HG02610 (cell line): ENCODE measurements around the gene RBMS3.
"Not testable (repeated sequence)": the region's sequence is repeated elsewhere in the genome, so short reads cannot be mapped to it uniquely, and the experiment has no call there.

ENCODE experiments used
- ATAC-seq: cut with Tn5 transposase; IDR thresholded peaks from one replicate; pipeline ENCODE4 v1.9.1; 2021; ENCODE audit warnings: mild to moderate bottlenecking, moderate library complexity; ENCODE audit not compliant: unreplicated experiment

RBMS3 gene

DNA sequence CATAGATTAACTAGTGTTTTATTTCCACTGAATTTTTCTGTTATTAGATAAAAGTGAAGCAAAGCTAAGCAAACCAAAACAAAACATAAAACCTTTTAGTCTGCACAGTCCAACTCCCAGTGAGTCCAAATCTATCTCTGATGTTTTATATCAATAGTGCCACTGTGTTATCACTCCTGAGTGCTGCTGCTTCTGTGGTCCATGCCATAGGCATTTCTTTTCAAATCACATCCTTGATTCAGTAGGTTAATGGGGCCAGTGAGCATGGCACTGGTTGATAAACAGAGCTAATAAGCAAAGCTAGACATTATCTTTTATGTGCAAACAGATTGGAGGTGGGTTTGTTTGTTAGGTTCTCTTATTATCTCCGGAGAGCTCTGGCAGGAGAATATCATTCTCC, 30.0 kb downstream of the RBMS3 start:
- no peak for ATAC-seq

GRCh38 chr3:29311795-29312194, 30.9 kb downstream of the RBMS3 start:
- ATAC-seq = no peak

DNA sequence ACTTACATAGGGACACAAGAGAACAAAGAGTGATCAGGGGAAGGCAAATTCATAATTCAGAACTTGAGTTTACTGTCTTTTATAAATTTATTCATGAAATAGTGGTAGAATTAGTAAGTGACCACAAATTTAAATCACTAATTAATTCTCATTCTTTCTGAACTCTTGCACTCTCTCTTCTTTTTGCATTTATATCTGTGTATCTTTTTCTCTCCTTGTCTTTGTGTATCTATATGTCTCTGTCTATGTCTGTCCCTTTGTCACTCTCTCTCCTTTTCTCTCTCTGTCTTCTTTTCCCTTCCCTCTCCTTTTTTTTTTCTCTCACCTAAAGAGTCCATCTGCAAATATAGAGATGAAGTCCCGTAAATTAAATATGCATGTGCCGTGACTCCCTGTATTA, 31.5 kb downstream of the RBMS3 start:
- ATAC-seq = no peak

- ATAC-seq = no peak
Observed at GRCh38 chr3:29312960-29313452, 32.1 kb downstream of the RBMS3 start.

DNA sequence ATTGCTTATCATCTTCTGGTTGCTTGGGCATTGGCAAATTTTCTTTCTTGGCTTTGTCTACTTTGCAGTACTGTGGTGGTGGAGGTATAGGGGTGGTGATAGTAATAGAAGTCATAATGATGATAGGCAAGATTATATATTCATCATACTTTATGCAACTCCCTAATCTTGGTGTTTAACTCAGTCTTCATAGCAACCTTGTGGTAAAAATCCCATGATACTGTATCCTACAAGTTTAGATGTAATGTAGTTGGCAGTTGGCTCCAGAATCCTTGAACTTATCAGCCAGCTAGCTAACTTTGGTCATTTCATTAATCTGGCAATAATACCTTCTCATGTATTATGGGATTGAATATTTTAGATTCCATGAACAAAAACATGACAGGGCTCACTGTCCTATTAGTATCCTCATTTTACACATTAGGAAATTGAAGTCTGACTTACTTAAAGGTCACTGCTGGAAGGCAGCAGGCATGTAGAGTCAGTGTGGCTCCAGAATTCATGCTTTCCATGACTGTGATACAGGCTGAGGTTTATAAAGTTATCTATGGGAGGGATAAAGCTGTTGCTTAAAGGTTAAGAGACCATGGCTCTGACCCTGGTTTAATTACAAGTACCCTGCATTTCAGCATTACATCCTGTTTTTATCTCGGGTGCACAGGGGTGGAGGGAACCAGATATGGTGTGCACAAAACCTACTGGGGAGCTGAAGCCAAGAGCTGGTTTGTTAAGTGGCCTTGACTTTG, 33.3 kb downstream of the RBMS3 start:
- ATAC-seq = no peak

- no peak for ATAC-seq
Observed at GRCh38 chr3:29314727-29315088, 33.8 kb downstream of the RBMS3 start.

GRCh38 chr3:29317659-29318173, 36.8 kb downstream of the RBMS3 start:
- no peak for ATAC-seq

GRCh38 chr3:29318251-29318650, 37.4 kb downstream of the RBMS3 start:
- ATAC-seq = no peak

GRCh38 chr3:29319262-29319661, 38.4 kb downstream of the RBMS3 start:
- ATAC-seq = peak; percentile 81

GRCh38 chr3:29319798-29320197, 38.9 kb downstream of the RBMS3 start:
- ATAC-seq = no peak

- no peak for ATAC-seq
Observed at GRCh38 chr3:29322586-29322985, 41.7 kb downstream of the RBMS3 start.

- peak; percentile 95 for ATAC-seq
Observed at GRCh38 chr3:29324180-29324651, 43.3 kb downstream of the RBMS3 start.

- not testable (repeated sequence) for ATAC-seq
Observed at GRCh38 chr3:29326540-29326939, 45.7 kb downstream of the RBMS3 start.

- no peak for ATAC-seq
Observed at GRCh38 chr3:29329986-29330890, 49.4 kb downstream of the RBMS3 start.

GRCh38 chr3:29331035-29331434, 50.2 kb downstream of the RBMS3 start:
- no peak for ATAC-seq

DNA sequence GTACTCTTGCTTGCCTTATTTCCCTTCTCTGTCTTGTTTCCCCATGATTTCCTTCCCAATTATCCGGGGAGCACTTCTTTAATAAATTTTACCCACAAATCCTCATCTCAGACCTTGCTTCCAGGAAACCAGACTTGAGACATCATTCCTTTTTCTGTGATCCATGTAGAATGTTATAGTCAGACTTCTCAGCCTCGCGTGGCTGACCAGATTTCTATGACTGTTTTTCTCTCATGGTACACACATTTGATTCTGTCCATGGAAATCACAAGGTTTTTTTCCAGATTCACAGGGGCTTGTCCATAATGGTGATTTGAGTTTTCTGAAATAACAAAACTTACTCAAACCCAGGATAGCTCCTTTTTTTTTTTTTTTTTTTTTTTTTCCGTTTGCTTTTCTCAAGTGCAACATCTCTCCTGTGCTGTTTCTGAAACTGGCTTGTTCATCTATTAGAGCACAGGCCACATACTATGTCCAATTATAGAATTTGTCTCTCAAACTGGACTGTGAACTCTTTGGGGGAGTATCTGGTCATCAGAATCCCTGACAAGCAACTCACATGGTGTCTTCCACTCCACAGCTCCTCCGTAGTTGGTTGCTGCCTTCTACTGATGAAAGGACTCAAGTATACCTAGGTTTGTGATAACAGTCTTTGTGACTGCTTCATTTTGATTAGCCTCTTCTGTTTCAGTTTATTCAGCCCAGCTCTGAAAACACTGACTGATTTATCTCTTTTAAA, 50.8 kb downstream of the RBMS3 start:
- ATAC-seq = no peak

- peak; percentile 67 for ATAC-seq
Observed at GRCh38 chr3:29332195-29332637, 51.3 kb downstream of the RBMS3 start.

DNA sequence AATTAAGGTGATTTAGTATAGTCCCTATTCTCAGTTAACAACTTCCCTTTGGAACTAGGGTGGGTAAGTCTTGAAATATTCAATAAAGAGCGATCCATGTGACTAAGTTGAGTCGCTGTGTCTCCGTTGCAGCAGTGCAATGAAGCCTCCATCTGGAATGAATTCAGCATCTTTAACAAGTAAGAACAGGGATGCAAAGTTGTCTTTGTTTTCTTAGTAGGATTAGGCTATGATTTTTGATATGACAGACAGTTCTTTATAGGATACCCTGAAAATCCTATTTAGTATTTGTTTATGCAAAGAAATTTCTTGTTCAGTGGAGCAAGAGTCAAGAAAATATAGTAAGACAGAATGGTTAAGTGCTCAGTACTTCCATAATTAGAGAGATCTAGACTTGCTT, 52.7 kb downstream of the RBMS3 start:
- ATAC-seq = no peak

- ATAC-seq = no peak
Observed at GRCh38 chr3:29334706-29335105, 53.8 kb downstream of the RBMS3 start.

GRCh38 chr3:29335438-29335837, 54.6 kb downstream of the RBMS3 start:
- no peak for ATAC-seq

DNA sequence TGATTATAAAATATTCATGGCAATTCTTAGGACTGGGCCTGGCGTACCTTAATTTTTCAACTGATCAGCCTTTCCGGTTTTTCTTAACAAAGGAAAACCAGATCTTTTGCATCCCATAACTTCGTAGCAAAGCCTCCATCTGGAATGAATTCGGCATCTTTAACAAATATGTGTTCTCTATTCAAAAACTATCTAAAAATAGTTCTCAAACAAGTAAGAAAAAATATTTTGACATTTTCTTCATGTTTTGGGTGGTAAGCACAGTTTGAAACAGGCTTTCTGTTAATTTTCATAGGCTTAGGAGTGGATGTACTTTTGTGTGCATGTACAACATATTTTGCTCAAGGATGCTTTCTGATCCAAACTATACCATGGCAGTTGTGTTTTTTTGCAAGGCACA, 55.1 kb downstream of the RBMS3 start:
- no peak for ATAC-seq
